ENCODE measurements around the gene DCUN1D3.

GRCh38 chr16:20899477-20900298, 470 bp downstream of the DCUN1D3 start:
- TF ChIP-seq CTCF (IDR thresholded peaks at IDR 0.05) (no peak), POLR2A (IDR thresholded peaks at IDR 0.05) (no peak)
